Putamen (tissue), 1 donor: ENCODE data around the gene WDR82.

ENCODE experiments used
- DNase-seq: peaks from one replicate; pipeline ENCODE4 v3.0.0-alpha.2; 2016; ENCODE audit warnings: low spot score

WDR82 gene

DNA sequence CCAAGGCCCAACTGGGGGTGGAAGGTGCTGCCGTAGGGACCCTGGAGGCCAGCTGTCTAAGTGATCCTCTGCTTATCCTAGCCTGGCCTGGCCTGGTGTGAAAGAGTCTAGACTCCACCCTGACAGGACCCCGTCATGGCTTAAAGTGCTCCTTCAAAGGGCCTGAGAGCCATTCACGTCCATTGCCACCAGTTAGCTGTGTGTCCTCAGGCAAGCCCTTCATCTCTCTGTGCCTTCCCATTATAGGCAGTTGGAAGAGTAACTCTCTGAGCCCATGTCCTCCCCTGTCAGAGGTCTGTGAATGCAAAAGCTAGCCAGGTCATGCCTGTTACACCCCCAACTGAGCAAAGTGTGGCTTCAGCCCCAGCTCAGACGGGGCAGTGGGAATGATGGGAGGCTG, 28.5 kb upstream of the WDR82 start:
- DNase-seq, result no peak

DNA sequence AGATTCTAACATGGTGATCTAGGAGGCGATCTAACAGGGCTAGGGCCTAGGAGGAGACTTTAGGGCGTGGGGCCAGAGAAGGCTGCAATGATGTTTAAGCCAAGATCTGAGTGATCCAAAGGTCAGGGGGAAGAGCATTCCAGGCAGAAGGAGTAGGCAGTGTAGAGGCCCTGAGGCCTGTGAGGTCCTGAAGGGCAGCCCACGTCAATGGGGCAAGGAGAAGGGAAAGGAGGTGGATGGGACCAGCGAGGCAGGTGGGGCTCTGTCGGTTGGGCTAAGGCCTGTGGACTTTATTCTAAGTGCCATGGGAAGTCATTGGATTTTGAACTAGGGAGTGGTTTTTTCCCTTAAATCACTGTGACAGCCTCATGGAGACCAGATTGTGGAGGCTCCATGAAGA, 27.5 kb upstream of the WDR82 start:
- no peak for DNase-seq

DNA sequence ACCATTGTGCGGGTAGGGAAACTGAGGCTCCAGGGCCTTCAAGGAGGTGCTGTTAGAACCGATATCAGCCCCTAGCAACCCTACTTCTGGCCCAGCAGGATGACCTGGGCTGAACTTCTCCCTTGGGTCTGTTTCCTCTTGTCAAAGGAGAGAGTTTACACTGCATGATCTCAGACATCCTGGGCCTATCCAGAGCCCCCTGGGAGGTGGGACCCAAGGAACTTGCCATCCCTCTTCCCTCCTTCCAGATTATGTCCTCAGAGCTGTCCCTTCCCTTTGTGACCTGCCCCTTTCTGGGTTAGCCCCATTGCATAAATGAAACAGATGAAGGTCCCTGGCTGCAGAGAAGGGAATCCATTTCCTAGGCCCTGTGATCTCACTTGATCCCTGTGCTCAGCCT, 25.4 kb upstream of the WDR82 start:
- DNase-seq, result no peak

DNA sequence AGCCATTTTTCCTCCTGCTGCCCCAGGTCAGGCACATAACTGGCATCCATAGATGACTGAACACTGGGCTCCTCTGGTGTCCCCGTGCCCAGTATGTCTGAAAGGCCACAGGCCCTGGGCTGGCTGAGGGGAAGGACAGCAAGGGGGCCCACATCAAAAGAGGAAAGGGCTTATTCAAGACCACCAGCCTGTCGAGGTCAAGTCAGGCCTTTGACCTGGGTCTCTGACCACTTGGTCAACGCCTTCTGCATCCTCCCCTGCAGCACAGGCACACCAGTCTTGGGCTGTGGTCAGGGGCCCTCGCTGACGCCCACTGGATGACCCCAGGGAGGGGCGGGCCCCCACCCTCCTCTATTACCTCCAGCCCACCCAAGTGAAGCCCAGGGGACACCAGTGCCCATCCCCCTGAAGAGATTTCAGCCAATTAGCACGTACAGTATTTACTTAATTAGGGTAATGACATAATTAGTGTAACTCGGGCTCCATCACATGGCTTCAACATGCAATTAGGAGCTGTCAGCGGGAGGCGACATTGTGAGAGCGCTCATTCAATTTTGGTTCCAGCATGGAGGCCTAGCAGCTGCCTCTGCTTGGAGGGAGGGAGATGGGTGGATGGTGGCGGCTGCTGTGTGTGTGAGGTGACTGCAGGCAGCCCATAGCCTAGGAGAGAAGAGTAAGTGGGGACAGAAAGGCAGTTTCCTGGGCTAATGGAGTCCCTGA, 24.1 kb upstream of the WDR82 start:
- DNase-seq, result no peak

DNA sequence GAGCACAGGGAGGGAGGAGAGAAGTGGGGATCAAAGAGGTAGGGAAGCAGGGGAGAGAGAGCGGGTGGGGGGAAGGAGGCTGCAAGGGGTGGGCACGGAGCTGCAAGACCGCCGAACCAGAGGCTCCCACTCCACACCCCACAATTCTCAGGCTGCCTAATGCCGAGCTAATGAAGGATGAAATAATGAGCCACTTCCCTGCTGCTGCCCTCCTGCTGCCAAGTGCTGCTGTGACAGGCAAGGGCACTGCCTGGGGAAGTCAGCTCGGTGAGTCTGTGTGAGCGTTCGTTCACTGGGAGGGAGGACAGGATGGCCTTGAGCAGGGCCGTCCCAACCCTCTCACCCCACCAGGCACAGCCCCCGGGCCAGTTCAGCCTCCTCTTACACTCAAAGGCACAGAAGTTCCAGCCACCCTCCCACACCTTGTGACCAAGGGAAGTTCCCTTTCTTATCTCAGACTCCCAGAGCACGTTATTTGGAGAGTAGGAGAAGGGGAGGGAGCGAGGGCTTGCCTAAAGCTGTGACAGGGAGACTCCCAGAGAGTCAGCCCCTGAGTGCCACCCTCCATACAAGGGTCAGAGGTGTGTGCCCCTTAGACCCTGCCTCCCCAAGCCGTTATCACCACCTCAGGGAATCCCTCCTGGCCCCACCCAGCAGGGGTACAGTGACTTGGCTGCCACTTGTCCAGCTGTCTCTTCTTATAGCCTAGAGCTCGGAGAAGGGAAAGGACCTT, 21.6 kb upstream of the WDR82 start:
- no peak for DNase-seq

DNA sequence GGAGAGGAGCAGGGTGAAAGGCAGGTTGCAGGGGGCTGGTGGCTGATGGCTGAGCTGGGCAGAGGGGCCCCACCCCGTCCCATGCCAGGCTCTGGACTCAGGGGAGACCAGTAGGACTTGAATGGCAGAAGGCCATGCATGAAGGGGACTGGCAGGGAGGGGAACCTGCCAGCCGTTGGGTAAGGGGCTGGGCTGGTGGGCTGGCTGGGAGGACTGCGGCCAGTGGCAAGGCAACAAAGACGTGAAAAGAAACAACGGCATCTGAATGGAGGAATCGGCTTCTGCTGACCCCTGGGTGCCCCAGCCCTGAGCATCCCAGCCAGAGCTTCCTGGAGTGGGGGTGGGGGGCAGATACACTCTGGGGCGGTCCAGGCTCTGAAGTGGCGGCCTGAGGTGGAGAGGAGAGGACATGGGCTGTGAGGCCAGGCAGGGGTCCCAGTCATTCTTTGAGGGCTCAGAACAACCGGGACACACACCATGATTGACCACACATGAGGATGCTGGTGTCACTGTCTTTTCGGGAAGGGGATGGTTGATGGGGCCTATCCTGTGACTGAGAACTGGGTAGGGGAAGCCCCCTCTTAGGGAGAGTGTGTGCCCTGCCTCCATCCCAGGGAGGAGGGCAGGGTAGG, 20.9 kb upstream of the WDR82 start:
- no peak for DNase-seq

DNA sequence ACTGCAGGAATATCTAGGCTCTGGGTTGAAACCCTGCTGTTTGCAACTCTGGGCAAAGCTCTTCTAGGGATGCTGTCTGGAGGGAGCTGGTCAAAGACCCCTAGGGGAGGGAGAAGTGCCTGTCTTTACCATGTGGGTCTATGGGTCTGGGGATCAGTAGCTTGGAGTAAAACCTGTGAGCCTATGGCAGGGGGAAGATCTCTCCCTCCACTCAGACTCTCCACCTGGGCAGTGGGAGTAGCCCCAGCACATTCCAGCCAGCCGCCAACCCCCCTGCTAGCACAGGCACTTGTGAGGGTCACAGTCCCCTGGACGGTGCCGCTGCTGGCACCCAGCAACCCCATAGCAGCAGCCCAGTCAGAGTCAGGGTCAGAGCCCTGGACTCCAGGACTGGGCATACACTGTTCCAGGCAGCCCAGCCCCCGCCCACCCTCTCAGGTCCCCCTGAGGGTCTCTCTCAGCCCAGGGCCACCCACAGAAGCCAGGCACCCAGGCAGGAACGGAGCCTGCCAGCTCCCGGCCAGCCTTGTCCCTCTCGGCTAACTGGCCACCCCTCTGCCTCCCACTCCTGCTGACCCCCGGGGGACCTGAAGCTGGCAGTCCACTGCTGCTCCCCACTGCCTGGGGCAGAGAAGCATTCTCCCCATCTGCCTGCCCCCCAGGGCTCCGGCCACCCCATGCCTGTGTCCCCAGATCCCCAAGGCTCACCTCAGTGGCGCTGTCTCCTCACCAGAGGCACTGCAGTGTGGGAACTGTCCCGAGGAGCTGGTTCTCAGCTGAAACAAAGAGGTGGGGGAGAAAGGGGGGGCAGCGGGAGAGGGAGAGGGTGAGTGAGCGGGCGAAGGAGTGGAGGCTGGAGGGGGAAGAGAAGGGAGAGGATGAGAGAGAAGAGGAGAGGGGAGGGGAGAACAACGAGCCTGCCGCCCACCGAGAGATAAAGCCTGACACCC, 20.0 kb upstream of the WDR82 start:
- no peak for DNase-seq

DNA sequence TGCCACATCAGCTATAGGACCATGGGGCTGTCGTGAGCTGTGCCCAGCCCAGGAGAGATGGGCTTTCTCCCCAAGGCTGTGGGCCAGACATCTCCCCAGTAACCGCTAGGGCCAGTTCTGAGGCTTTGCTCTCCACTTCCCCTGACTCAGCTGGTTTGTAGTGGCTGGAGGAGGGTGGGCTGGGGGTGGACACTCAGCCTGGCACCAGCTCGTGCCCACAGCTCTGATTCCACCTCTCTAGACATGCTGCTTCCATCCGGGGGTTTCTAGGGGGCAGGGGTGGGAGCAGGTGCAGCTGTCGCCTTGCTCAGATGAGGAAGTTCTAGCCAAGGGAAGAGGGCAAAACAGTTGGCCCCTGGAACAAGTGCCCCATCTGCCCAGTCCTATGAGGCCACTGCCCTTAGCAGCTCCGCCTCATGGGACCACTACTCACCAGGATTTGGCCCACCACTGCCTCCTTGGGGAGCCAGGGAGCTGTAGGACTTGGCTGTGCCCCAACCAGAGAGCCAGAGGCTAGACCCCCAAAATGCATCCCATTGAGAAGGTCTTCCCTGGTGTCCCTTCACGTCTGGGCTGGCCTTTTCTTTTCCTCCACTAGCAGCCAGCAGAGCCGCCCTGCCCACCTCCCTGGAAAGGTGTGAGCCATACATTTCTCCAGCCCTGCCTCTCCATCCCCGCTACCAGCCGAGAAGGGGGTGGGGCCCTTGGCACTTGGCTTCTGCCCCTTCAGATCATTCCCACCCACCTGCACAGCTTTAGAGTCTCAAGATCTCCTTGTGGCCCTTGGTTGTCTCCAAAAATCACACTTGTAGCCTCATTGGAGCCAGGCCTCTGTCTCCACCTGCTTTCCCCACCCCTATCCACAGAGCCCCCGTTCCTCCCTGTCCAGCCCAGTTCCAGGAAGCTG, 19.0 kb upstream of the WDR82 start:
- no peak for DNase-seq

DNA sequence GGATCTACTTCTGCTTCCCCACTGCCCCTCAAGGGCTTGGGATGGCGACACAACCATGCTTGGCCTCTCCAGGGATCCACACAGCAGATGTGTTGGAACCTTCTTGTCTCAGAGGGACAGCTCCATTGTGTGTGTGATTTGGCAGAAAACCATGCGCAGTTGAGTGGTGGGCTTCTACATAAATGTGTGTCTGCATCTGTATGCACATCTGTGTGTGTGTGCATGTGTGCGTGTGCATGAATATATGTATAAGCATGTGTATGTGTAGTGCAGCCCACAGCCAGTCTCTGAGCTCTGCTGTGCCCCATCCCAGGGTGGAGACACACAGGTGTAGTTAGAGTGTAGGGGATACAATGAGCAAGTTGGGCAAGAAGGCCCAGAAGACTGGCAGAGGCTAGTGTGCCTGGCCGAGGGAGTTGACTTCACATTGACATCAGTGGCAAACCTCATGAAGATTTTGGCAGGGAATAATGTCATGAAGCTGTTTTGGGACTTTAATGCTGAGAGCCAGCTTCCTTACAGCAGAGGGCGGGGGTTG, 17.3 kb upstream of the WDR82 start:
- DNase-seq, result no peak

DNA sequence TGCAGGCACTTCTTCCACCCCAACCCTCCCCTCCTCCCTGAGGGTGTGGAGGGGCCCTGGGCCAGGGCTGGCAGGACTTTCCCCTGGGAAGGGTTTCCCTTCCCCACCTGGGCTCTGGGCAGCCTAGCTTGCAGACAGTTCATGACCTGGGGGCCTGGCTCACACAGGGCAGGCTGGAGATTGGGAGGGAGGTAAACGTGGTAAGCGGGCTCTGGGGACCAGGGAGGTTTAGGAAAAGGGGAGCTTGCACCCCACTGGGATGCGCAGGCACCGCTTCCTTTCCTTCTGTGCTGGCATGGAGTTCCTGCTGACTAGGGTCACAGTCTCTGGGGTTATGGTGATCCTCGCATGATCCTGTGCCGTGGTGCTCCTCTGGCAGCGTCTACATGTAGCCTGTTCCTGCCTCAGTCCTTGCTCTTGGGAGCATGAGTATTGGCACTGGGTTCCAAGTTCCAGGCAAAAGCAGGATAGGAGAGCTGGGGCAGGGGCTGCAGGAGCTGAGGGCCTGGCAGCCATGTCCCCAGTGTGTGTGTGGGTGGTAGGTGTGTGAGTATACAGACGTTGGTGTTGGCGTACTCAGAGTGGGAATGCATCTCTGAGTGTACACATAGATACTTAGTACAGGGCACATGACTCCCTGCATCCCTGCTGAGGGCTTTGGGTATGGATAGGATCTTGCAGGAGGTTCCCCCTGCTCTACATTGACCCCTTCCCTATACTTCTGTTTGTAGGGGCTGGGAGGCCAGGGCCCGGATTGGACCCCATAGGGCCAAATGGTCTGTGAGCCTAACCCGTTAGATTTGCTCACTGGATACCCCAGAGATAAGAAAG, 16.1 kb upstream of the WDR82 start:
- no peak for DNase-seq

DNA sequence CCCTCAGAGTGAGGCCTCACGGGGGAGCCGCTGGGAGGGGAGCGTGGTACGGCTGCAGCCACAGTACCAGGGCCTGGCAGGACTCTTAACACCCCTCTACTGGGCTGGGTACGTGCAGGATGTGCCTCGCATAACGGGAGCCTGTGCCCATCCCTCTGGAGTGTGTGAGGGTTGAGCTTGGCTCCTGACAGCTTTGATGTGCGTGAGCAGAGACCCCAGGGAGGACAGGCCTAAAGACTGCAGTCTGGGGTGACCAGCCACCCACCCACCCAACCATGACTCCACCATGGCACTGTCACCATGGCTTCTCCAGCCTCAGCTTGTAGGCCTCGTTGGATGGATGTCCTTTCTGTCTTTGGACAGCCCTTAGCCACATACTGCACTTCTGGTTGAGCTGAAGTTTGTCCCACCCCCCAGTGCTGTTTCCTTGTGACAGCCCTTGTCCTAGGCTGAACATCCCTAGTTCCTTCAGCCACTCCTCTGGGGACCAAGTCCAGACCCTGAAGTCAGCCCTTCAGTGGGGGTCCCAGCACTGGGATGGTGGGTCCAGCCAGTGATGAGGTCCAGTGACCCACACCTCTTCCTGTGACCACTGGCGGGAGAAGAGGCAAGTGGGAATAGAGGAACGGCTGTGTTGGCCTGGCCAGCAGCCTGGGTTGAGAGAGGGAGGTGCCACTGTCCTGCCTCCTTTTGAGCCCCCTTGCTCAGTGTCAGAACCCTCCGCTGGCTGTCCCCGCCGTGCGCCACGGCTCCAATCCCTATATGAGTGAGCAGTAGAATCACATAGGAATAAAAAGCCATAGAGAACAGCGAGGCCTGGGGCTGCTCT, 15.3 kb upstream of the WDR82 start:
- no peak for DNase-seq

DNA sequence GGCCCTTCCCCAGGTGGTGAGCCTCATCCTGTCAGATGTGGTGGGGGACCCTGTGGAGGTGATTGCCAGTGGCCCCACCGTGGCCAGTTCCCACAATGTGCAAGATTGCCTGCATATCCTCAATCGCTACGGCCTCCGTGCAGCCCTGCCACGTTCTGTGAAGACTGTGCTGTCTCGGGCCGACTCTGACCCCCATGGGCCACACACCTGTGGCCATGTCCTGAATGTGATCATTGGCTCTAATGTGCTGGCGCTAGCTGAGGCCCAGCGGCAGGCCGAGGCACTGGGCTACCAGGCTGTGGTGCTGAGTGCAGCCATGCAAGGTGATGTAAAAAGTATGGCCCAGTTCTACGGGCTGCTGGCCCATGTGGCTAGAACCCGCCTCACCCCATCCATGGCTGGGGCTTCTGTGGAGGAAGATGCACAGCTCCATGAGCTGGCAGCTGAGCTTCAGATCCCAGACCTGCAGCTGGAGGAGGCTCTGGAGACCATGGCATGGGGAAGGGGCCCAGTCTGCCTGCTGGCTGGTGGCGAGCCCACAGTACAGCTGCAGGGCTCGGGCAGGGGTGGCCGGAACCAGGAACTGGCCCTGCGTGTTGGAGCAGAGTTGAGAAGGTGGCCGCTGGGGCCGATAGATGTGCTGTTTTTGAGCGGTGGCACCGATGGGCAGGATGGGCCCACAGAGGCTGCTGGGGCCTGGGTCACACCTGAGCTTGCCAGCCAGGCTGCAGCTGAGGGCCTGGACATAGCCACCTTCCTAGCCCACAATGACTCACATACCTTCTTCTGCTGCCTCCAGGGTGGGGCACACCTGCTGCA, 14.0 kb upstream of the WDR82 start:
- no peak for DNase-seq

DNA sequence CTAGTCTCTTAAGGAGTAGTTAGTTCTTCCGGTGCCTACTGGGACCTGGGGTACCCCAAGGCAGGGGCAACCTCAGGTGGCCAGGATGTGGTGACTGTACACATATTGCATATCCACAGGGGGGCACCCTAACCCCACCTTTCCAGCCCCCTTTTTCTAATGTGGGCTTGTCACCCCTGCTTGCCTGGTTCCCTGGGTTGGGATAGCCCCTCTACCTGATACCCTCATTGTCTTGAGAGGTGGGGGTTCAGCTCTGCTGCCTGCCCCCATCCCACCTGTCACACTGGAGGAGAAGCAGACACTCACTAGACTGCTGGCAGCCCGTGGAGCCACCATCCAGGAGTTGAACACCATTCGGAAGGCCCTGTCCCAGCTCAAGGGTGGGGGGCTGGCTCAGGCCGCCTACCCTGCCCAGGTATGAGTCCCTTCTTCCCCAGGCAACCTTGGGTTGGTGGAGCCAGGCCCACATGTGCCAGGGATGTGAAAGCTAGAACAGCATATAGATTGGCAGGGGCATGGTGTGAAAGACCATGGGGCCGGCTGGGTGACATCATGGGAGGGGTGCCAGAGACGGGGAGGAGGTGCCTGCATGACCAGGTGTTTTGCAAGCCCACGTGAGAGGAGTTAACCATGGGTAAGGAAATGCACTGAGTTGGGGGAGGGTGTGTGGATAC, 13.2 kb upstream of the WDR82 start:
- DNase-seq, result no peak

DNA sequence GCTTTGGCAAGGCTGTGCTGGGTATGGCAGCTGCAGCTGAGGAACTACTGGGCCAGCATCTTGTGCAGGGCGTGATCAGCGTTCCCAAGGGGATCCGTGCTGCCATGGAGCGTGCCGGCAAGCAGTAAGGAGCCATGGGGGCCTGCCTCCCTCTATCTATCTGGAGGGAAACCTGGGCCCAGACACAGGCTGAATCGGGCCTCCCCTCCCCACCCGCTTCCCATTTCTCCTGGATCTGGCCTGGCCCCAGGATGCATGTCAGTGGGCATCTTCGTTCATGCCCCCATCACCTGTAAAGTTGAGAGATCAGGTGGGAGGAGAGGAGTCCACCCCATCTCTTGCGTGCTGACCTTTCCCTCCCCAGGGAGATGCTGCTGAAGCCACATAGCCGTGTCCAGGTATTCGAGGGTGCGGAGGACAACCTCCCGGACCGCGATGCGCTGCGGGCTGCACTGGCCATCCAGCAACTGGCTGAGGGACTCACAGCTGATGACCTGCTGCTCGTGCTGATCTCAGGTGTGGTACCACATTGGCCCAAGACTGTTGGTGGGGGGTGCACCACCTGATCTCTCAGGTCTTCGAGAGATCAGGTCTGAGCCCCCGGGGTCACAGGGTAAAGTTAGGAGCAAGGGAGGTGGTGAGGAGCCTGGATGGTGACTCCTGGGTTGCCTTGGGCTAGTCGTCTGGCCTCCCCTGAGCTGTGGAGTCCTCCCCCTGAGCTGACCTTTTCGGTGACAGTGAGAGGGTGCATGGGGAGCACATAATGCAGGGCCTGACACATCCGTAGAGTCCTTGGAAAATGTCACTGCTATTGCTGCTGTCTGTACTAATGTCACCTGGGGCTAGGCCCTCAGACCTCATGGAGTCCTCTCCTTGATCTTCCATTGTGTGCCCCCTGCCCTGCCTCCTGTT, 12.4 kb upstream of the WDR82 start:
- no peak for DNase-seq

DNA sequence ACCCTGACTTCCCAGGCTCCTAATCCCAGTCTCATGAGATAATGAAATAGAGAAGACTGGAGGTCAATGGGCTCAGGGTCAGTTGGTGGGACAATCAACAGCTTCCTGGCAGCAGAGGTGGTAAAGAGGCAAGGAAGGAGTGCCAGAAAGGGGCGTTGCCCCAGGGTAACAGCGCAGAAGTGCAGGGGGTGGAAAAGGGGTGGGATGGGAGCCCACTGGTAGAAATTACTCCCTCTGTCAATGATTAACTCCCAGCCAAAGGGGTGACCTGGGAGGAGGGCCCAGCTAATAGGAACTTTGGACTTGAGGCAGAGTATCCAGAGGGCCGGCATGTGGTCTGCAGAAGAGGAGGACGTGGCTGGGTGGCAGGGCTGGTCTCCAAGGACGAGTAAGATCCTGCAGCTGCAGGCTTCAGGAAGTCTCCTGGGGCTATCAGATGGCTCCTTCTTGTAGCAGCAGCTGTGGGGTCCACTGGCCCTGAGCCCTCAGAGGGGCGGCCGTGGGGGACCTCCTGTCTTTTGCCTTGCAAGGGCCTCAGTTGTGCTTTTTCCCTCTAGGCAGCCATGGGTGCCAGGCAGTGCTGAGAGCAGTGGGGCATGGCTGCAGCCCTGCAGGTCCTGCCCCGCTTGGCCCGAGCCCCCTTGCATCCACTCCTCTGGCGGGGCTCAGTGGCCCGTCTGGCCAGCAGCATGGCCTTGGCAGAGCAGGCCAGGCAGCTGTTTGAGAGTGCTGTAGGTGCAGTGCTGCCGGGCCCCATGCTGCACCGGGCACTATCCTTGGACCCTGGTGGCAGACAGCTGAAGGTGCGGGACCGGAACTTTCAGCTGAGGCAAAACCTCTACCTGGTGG, 11.5 kb upstream of the WDR82 start:
- DNase-seq, result no peak

DNA sequence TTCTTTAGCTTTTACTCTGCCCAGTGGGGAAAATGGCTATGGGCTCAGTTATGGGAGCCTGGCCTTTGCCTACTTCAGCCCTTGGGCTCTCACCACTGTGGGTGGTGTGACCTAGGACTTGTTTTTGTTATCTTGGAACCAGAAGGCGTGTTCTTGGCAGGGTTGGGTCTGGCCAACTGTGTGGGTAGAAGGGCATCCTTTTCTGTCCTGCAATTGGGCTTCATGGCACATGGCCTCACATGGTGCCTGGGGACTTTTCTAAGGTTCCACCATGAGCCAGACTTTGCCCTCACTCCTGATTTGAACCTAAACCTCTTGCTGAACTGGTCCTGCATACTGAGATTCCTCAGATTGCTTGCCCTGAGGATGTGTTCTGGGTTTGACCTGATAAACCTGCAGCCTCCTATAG, 10.9 kb upstream of the WDR82 start:
- no peak for DNase-seq
